Left cardiac atrium (tissue), 4 donors: ENCODE measurements around the gene USP6. TPM values are rescaled to one million over a fixed set of nuclear protein-coding genes. Genes with fewer than 3 reads are reported as not detected.
"Not testable (repeated sequence)": the region's sequence is repeated elsewhere in the genome, so short reads cannot be mapped to it uniquely, and the experiment has no call there.

ENCODE experiments used
- ATAC-seq, 2 donors: fragments of 200-7000 bp; cut with Tn5 transposase; one replicate each; pipeline ENCODE4 v1.9.1; 2020; ENCODE audit warnings: mild to moderate bottlenecking in 2 of 2, moderate library complexity in 2 of 2
- DNase-seq: peaks from one replicate; pipeline ENCODE4 v3.0.0-alpha.2; 2020
- intact Hi-C, 2 donors: fragments of 100-400 bp; cut with DNase I; formaldehyde crosslinking; loops; one replicate each; pipeline versions ENCODE4 v1.14.1 to v1.15.1; 2022 to 2023
- total RNA-seq, 2 donors: library from RNA; stranded (reverse); fragmentation: NEBNext Ultra II Directional; extraction: Animal tissue kit (Norgen Biotek cat#: 25700); gene quantifications; one replicate each; pipeline ENCODE4 v1.2.1, GENCODE V29; 2021
- donor health status: DM: no; HTN: yes; CAD: no.
- donor health status: DM: no; HTN: yes; CAD: no; lungs with severe emphysema.
- donor health status: DM: yes; HTN: yes; CAD: no.
- donor health status: Dilated cardiomyopathy.

USP6 gene
- total RNA-seq, 2 donors from 2014 or later = 0.06 to 0.16 TPM

DNA sequence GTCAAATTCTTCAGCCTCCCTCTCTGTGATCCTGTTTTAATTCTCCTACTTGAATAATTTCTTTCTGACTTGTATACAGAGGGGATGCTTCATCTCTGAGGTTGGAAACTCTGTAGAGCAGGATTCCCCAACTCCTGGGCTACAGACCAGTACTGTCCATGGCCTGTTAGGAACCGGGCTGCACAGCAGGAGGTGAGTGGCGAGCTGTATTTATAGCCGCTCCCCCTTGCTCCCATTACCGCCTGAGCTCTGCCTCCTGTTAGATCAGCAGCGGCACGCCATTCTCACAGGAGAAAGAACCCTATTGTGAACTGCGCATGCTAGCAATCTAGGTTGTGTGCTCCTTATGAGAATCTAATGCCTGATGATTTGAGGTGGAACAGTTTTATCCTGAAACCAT, 59.2 kb downstream of the USP6 start:
- ATAC-seq, intact Hi-C loops, DNase-seq: not testable (repeated sequence)

DNA sequence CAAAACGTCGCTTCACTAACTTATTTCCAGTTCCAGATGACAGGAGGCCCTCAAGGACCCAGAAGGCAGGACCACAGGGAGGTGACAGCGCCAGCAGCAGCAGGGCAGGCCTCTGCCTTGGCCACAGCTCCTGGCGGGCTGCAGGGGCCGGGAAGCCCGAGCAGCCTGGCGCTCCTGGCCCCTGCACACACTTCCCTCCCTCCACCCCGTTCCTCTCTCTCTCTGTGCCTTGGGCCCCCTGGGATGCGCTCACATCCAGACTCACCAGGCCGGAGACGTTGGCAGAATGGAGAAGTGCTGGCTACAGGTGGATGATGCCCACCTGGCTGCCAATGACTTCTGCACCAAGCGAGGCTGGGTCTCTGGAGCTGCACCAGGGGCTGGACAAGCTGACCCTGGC, 63.2 kb downstream of the USP6 start:
- DNase-seq (no peak), ATAC-seq (no peak)
- intact Hi-C loops = no loop called here

DNA sequence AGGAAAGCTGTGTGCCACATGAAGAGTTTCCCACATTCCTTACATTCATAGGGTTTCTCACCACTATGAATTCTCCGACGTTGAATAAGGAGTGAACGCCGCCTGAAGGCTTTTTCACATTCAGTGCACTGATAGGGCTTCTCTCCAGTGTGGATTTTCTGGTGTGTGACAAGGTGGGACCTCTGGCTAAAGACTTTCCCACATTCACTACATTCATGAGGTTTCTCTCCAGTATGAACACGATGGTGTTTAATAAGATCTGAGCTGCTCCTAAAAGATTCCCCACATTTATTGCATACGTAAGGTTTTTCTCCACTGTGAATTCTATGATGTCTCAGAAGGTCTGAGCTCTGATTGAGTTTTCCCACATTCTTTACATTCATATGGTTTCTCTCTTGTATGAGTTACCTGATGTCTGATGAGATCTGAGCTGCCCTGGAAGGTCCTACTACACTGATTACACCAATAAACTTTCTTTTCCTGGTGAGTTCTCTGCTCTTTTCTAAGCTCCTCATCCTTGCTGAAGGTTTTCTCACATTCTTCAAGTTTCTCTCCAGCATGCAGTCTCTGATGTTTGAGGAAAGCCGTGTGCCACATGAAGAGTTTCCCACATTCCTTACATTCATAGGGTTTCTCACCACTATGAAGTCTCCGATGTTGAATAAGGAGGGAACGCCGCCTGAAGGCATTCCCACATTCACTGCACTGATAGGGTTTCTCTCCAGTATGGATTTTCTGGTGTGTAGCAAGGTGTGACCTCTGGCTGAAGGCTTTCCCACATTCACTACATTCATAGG, 65.9 kb downstream of the USP6 start:
- no peak for DNase-seq
- no peak for ATAC-seq
- intact Hi-C loops = loop anchor here in 1 of 2 donors (10.0 kb wide), 1 partner anchor 77 kb away; no protein-coding TSS in a partner anchor

- ATAC-seq = no peak
- intact Hi-C loops = loop anchor here in 1 of 2 donors (10.0 kb wide), 1 partner anchor 78 kb away; no protein-coding TSS in a partner anchor
- DNase-seq = no peak
These were observed 67.0 kb downstream of the USP6 start for GRCh38 chr17:5182597-5183409.

DNA sequence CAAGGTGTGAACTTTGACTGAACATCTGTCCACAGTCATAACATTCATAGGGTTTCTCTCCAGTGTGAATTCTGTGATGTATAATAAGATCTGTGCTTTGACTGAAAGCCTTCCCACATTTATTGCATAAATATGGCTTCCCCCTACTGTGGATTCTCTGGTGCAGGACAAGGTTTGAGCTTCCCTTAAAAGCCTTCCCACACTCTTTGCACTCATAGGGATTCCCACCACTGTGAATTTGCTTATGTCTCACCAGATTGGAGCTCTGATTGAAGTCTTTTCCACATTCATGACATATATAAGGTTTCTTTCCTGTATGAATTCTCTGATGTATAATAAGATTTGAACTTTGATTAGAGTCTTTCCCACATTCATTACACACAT, 67.6 kb downstream of the USP6 start:
- DNase-seq (no peak), ATAC-seq (no peak)
- intact Hi-C loops = loop anchor here in 1 of 2 donors (10.0 kb wide), 1 partner anchor 79 kb away; no protein-coding TSS in a partner anchor

DNA sequence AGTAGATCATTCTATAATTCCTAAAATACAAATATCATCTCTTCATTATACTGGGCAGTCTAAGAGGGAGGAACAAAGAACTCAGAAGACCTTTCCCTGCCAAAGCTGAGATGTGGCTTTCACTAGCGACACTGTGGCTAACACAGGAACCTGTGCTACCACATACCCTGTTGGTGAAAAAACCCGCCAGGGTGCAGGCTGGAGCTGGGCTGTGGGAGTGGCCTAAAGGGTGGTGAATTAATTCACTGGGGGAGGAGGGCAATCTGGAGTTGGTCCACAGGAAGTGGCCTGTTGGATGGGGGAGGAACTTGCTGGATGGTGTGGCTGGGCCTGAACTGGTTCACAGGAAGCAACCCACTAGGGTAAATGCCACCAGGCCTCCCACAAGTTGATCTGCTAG, 68.5 kb downstream of the USP6 start:
- peak in 1 of 2 donors; percentile 38 for ATAC-seq
- DNase-seq = no peak
- intact Hi-C loops = loop anchor here in 1 of 2 donors (10.0 kb wide), 1 partner anchor 79 kb away; no protein-coding TSS in a partner anchor

DNA sequence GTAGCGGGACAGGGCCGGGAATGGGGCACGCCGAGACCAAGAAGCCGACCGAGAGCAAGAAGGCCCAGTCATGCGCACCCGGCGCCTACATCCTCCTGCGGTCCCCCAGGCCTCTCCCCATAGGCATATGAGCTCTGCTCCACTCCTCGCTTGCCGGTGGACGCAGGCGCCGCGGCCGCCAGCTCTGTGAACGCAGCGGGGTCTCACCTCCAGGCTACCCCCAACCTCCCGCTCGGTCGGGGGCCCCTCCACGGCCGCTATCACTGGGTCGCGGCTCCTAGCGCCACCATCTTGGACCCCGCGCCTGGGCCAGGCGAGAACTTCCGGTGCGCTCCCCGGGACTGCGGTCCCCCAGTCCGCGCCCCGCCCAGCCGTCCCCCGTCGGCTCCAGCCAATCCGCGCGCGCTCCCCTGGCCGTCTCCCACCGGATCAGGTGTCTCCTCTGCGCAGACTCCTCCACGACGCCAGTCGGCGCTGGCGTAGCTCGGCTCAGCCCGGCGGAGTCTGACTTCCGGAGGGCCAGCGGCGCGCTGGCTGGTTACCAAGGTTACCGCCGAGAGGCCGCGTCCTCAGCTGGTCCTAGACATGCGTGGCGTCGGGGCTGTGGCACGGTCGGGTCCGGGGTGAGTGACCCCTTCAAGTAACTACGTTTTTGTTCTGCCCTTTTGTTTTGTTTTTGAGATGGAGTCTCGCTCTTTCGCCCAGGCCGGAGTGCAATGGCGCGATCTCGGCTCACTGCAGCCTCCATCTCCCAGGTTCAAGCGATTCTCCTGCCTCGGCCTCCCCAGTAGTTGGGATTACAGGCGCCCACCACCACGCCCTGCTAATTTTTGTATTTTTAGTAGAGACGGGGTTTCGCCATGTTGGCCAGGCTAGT, 75.9 kb downstream of the USP6 start, which contains the start of gene ZNF594:
Gene ZNF594 (minus strand): TSS at position 328 of the 877 bp plus-strand sequence. CDS start 7,612 bp downstream, outside the sequence.
- DNase-seq (peak; percentile 98), ATAC-seq (peak; percentile 100)
- intact Hi-C loops = no loop called here

GRCh38 chr17:5194346-5194745, 78.5 kb downstream of the USP6 start:
- no peak for DNase-seq
- intact Hi-C loops = no loop called here
- ATAC-seq = no peak

GRCh38 chr17:5198472-5198871, 82.6 kb downstream of the USP6 start:
- ATAC-seq (no peak), DNase-seq (no peak)
- intact Hi-C loops = no loop called here

DNA sequence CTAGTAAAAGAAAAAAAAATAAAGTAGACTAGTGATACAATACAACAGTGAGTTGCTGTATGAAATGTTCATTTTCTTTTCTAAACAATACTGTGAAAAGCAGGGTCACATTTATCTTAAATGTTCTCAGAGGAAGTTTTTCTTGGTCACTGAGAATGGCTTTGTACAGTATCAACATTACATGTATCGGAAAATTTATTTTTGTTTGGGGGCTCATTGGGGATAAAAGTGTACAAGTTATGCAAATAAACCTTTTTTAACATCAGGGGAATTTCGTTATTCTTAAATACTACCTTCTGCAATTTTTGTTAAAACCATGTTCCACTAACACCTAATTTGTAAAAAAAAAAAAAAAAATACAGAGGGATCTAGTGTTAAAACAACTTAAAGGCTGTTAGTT, 84.5 kb downstream of the USP6 start:
- no peak for ATAC-seq
- intact Hi-C loops = no loop called here
- DNase-seq = no peak

- no peak for ATAC-seq
- intact Hi-C loops = no loop called here
- DNase-seq = no peak
These were observed 85.2 kb downstream of the USP6 start for GRCh38 chr17:5201011-5201410.

- intact Hi-C loops = no loop called here
- DNase-seq (no peak), ATAC-seq (peak in 1 of 2 donors; percentile 25)
These were observed 87.5 kb downstream of the USP6 start for GRCh38 chr17:5203178-5203907.

DNA sequence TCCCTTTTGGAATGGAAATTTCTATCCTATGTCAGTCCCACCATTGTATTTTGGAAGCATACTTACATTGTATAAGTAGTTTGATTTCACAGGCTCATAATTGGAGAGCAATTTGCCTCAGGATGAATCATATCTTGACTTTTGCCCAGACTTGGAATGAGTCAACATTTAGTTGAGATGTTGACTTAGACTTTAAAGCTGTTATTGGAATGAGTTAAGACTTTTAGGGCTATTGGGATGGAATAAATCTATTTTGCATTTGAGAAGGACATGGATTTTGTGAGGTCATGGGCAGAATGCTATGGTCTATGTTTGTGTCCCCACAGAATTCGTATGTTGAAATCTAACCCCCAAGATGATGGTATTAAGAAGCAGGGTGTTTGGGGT, 88.1 kb downstream of the USP6 start:
- intact Hi-C loops = no loop called here
- DNase-seq (no peak), ATAC-seq (no peak)

DNA sequence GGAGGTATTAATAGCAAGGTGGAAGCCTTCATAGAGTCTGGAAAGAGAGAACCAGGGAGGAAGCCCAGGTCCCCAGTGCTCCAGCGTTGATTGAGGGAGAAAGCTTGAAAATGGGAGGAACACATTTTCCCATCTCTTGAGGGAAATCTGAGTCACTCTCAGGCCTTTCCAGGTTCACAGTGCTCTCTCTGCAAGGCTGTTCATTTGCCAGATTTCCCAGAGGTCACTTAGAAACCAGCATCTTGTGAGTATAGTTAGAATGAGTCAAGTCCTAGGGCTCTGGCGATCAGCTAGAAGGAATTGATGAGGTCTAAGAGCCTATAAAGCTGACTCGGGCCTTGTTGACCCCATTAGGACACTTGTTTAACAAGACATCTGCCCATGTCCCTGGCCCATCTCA, 93.6 kb downstream of the USP6 start:
- DNase-seq (no peak), ATAC-seq (no peak)
- intact Hi-C loops = no loop called here

GRCh38 chr17:5210091-5210490, 94.3 kb downstream of the USP6 start:
- intact Hi-C loops = no loop called here
- no peak for ATAC-seq
- no peak for DNase-seq

GRCh38 chr17:5210614-5211252, 94.9 kb downstream of the USP6 start:
- DNase-seq = no peak
- intact Hi-C loops = no loop called here
- ATAC-seq = no peak

DNA sequence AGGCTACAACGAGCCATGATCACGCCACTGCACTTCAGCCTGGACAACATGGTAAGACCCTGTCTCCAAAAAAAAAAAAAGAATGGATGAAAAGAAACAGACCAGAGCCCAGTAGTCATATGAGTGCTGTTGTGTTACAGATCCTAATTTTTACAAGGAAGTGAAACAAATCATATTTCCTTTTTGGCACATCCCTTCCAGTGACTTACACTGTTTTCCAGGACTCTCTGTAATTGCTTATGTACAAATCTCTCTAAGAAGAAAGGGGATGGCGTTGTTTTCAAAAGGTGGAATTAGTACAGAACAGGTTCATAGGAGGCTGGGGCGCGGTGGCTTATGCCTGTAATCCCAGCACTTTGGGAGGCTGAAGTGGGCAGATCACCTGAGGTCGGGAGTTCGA, 95.6 kb downstream of the USP6 start:
- ATAC-seq (peak in 1 of 2 donors; percentile 36), DNase-seq (no peak)
- intact Hi-C loops = no loop called here

GRCh38 chr17:5217562-5217961, 101.7 kb downstream of the USP6 start:
- ATAC-seq, DNase-seq, intact Hi-C loops: not testable (repeated sequence)
